Left ventricle myocardium inferior (tissue), 1 donor: ENCODE results near the gene ITPRIPL2. TPM values are rescaled to one million over a fixed set of nuclear protein-coding genes. Genes with fewer than 3 reads are reported as not detected.

ENCODE experiments used
- DNase-seq: peaks from one replicate; pipeline ENCODE4 v3.0.0-alpha.2; 2020
- H3K27ac ChIP-seq: fragments of 200-600 bp; replicated peaks from 2 replicates; pipeline ENCODE4 v1.8.0; 2021
- H3K27me3 ChIP-seq: fragments of 200-600 bp; 2 replicates; pipeline ENCODE4 v1.8.0; 2021; ENCODE audit warnings: low read depth
- H3K36me3 ChIP-seq: fragments of 200-600 bp; 2 replicates; pipeline ENCODE4 v1.8.0; 2021
- H3K4me1 ChIP-seq: fragments of 200-600 bp; 2 replicates; pipeline ENCODE4 v1.8.0; 2021
- H3K4me3 ChIP-seq: fragments of 200-600 bp; 2 replicates; pipeline ENCODE4 v1.8.0; 2021; ENCODE audit warnings: mild to moderate bottlenecking, moderate library complexity
- H3K9me3 ChIP-seq: fragments of 200-600 bp; replicated peaks from 2 replicates; pipeline ENCODE4 v1.8.0; 2021
- CTCF ChIP-seq: fragments of 200-600 bp; IDR thresholded peaks from 2 replicates; pipeline ENCODE4 v1.8.0; 2021; ENCODE audit warnings: antibody characterized with exemption, mild to moderate bottlenecking, borderline replicate concordance
- intact Hi-C: fragments of 100-400 bp; cut with micrococcal nuclease; formaldehyde crosslinking; loops from one replicate; pipeline ENCODE4 v1.11.0; 2022
- total RNA-seq: library from RNA; stranded (reverse); fragmentation: NEBNext Ultra II Directional; extraction: Animal tissue kit (Norgen Biotek cat#: 25700); gene quantifications from one replicate; pipeline ENCODE4 v1.2.1, GENCODE V29; 2021
- donor health status: DM: no; HTN: yes; CAD: no; lungs with severe emphysema.

Gene ITPRIPL2
- total RNA-seq, 1 donor from 2014 or later = 12.3 TPM

GRCh38 chr16:19071811-19072777, 41.7 kb upstream of the ITPRIPL2 start:
- H3K27me3 ChIP-seq = no peaks in the 10 kb centered on the region
- DNase-seq = peak; percentile 37
- no peak overlapping the region for H3K4me3 ChIP-seq
- peaks cover 23% of the 10 kb centered on the region for H3K4me1 ChIP-seq
- H3K36me3 ChIP-seq = peaks cover 41% of the 10 kb centered on the region
- intact Hi-C loops = no loop called here
- H3K9me3 ChIP-seq = no peaks in the 10 kb centered on the region
- TF ChIP-seq CTCF = peak; percentile 77
- H3K27ac ChIP-seq = no peak overlapping the region

- Histone ChIP-seq H3K4me3 (no peak overlapping the region), H3K36me3 (peaks cover 54% of the 10 kb centered on the region), H3K27me3 (no peaks in the 10 kb centered on the region), H3K4me1 (peaks cover 13% of the 10 kb centered on the region), H3K9me3 (no peaks in the 10 kb centered on the region), H3K27ac (no peak overlapping the region)
- intact Hi-C loops = no loop called here
- TF ChIP-seq CTCF = no peak
- DNase-seq = no peak
Observed at GRCh38 chr16:19073344-19073743, 40.4 kb upstream of the ITPRIPL2 start.

- peaks cover 8% of the 10 kb centered on the region for H3K4me1 ChIP-seq
- TF ChIP-seq CTCF = no peak
- DNase-seq = no peak
- H3K36me3 ChIP-seq = peaks cover 59% of the 10 kb centered on the region
- intact Hi-C loops = no loop called here
- no peak overlapping the region for H3K4me3 ChIP-seq
- no peaks in the 10 kb centered on the region for H3K9me3 ChIP-seq
- H3K27me3 ChIP-seq = no peaks in the 10 kb centered on the region
- no peak overlapping the region for H3K27ac ChIP-seq
Observed at GRCh38 chr16:19073863-19074262, 39.9 kb upstream of the ITPRIPL2 start.

- DNase-seq = no peak
- TF ChIP-seq CTCF = no peak
- intact Hi-C loops = no loop called here
- no peaks in the 10 kb centered on the region for H3K9me3 ChIP-seq
- no peaks in the 10 kb centered on the region for H3K4me1 ChIP-seq
- H3K36me3 ChIP-seq = peaks cover 68% of the 10 kb centered on the region
- no peak overlapping the region for H3K27ac ChIP-seq
- H3K4me3 ChIP-seq = no peak overlapping the region
- no peaks in the 10 kb centered on the region for H3K27me3 ChIP-seq
Observed at GRCh38 chr16:19075511-19075910, 38.3 kb upstream of the ITPRIPL2 start.

GRCh38 chr16:19077879-19078278, 35.9 kb upstream of the ITPRIPL2 start:
- Histone ChIP-seq H3K4me3 (no peak overlapping the region), H3K4me1 (no peaks in the 10 kb centered on the region), H3K36me3 (peaks cover 76% of the 10 kb centered on the region), H3K9me3 (no peaks in the 10 kb centered on the region), H3K27ac (no peak overlapping the region), H3K27me3 (no peaks in the 10 kb centered on the region)
- TF ChIP-seq CTCF = no peak
- intact Hi-C loops = no loop called here
- DNase-seq = no peak
